Activated CD8-positive, alpha-beta memory T cell treated with anti-CD3 and anti-CD28 coated beads, Interleukin-2, amount 50 U/mL, for 48 hours (primary cell): ENCODE measurements around the gene RPH3AL.

Experiments used
- DNase-seq: peaks from one replicate; pipeline ENCODE4 v3.0.0-alpha.2; 2020

RPH3AL gene

DNA sequence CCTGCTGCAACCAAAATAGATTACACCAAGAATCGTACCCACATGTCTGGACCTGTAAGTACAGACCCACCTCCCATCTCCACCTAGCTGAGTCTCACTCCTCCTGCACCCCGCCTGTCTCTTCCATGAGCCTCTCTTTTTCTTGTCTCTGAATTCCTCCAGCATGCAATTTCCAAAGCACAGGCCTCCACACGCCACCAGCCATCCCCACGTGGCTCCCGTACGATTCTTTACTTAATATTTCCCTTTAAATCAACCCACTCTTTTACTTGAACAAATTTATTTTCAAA, 1.2 kb downstream of the RPH3AL start:
- DNase-seq = no peak

DNA sequence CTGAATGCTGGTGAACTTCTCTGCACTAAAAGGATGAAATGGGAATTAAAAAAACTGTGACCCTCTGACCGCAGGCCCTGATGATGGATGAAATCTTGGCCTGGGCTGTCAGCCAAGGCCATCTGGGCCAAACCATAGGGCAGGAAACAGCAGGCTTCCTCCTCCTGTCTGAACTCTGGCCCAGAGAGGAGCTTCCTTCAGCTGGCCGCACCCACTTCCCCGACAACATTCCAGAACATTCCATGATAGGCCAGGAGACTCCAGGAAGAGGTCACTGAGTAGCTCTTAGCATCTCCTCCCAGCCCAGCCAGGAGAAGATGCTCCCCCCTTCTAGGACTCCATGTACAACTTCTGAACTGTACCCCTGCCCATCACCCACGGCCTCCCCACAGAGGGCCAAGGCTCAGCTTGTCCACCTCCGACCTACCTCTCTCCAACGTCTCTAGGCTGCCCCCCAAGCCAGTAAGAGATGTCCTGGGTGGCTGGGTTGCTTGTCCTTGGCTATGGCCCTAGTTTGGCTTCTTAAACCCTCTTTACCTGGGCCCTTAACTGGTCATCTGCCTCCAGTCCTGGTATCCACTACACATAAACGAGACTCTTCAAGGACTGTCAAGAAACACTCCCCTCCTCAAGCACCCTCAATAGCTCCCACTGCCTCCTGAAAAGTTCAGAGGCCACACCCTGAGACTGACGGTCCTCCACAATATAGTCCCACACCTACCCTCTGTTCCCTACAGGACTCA, 1.7 kb downstream of the RPH3AL start:
- DNase-seq = no peak

DNA sequence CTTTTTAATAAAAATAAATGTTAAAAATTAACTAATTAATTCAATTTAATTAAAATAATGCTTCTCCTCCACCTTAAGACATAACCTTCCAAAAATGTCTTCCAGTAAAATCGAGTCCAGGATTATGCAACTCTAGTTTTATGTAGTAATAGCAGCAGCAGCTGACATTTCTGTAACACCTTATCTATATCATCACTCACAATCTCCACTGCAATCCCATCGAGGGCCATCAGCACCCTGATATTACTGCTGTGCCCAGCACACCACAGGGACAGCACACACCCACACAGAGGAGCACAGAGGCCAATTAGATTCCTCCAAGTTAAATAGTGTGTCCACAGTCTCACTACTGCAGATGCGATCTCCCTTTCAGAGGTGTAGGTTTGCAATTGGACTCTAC, 2.9 kb downstream of the RPH3AL start:
- DNase-seq = no peak

DNA sequence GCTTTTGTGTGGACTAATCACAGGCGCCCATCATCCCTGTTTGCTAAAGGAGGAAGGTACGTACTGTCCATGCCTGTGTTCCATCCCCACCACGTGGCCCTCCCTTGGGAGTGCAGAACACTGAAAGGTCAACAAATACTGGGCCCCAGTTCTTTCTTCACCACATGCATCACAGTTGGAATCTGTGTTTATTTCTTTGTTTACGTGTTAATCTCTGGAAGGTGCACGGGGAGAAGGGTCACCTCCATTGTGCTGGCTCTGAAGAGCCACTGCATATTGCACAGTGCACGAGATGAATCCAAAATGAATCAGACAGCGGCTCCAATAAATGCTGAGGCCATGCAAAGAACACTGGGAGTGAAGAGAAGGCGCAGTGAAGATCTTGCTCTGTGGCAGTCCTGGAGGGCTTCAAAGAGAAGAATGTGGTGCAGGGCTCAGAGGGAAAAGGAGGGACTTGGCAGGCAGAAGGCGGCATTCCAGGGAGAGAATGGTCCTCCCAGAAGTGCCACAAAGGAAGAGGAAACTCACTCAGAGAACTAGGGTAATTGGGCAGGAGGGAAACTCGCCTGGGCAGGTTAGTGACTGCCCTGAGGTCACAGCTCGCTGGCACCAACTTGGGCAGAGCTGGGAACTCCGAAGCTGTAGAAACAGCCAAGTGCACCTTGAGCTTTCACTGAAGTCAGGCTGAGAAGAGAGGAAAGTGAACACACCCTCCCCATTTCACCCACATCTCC, 3.7 kb downstream of the RPH3AL start:
- no peak for DNase-seq

DNA sequence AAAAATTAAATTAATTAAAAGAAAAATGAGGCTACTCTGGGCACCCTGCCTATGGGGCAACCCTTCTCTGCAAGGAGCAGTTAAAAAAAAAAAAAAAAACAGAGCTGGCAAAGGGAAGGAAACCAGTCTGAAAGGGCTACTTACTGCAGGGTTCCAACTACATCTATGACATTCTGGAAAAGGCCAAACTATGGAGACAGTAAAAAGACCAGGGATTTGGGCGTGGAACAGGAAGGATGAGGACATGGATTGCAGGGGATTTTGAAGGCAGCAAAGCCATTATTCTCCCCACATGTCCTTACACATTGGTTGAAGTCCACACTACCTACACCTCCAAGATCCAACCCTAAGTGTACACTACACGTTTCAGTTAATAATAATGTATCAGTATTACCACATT, 4.6 kb downstream of the RPH3AL start:
- DNase-seq = no peak

DNA sequence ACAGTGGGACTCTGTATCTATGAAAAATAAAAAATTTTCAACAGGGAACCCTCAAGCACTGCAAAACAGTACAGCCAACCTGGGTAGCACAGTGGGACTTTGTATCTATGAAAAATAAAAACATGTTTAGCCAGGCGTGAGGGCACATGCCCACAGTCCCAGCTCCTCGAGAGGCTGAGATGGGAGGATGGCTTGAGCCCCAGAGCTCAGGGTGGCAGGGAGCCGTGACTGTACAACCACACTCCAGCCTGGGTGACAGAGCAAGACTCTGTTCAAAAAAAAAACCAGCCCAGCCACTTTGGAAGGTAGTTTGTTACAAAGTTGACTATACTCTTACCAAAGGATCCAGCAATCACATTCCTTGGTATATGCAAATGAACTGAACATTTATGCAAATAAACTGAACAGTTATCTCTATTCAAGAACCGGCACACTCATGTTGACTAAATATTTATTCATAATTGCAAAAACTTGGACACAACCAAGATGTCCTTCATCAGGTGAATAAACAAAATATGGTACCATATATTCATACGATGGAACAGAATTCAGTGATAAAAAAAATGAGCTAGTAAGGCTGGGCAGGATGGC, 5.2 kb downstream of the RPH3AL start:
- no peak for DNase-seq

DNA sequence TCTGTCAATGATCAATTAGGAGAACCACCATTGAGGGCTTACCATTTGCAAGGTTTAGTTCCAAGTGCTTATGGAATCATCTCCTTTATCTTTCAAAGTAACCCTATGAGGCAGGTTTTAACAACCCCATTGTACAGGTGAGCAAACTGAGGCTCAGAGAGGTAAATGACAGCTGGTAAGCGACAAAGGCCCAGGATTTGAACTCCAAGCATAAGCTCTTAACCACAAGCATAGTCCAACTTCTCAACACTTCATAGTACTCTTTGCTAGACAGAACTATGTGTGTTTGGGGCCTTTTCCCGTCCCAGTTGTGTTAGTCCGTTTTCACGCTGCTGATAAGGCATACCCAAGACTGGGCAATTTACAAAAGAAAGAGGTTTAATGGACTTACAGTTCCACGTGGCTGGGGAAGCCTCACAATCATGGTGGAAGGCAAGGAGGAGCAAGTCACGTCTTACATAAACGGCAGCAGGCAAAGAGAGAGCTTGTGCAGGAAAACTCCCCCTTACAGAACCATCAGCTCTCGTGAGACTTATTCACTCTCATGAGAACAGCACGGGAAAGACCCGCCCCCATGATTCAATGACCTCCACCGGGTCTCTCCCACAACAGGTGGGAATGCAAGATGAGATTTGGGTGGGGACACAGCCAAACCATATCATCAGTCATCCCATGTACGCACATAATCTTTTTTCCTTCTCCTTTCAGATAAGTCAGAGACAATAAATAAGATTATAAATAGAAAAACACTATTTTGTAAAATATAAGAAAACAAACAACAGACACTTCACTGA, 6.4 kb downstream of the RPH3AL start:
- DNase-seq = no peak

DNA sequence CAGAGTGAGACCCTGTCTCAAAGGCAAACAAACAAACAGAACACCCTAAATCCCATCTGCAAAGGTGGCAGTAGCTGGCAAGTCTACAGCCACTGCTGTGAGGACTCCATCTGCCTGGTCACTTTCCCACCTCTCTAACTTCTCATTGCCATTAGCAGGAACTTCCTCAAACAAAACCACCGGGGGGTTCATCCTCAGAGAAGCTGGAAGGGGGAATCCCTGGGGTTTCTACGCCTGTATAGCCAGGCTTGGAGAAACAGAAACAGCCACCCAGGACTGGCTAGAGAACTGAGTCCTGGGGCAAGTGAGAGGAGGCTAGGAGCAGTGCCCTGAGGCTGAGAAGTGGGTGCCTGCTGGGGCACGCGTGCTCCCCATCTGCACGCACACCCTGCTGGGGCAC, 7.3 kb downstream of the RPH3AL start:
- DNase-seq = no peak

DNA sequence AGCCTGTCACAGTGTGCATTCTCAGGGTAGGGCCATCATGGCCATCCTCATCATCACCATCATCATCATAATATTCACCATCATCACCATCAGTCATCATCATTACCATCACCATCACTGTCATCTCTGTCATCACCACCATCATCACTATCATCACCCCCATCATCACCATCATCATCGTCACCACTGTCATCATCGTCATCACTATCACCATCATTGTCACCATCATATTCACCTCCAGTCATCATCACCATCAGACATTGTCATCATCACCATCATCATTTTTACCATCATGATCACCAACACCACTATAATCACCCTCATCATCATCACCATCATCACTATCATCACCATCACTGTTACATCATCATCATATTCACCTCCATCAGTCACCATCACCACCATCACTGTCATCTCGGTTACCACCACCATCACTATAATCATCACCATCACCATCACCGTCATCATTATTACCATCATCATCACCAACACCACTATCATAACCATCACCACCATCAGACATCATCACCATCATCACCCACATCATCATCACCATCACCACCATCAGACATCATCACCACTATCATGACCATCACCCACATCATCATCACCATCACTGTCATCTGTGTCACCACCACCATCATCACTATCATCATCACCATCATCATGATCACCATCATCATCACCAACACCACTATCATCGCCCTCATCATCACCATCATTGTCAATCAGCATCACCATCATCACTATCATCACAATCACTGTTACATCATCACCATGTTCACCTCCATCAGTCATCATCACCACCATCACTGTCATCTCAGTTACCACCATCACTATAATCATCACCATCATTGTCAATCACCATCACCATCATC, 8.5 kb downstream of the RPH3AL start:
- DNase-seq = no peak

DNA sequence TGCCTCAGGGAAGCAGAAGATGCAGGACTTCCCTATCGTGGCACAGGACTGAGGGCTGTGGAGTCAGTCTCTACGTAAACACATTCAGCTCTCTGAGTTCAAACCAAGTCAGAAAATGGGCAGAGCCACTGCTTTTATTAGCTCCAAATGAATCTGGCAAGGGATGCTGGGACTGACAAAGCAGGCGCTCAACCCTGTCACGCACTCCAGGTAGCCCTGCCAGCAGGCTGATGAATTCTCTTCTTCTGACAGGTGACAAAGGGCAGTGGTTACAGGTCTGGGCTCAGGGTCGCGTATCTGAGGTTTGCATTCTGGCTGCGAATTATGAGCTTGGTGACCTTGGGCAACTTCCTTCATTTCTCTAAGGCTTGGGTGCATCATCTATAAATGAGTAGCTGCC, 9.4 kb downstream of the RPH3AL start:
- DNase-seq = no peak

DNA sequence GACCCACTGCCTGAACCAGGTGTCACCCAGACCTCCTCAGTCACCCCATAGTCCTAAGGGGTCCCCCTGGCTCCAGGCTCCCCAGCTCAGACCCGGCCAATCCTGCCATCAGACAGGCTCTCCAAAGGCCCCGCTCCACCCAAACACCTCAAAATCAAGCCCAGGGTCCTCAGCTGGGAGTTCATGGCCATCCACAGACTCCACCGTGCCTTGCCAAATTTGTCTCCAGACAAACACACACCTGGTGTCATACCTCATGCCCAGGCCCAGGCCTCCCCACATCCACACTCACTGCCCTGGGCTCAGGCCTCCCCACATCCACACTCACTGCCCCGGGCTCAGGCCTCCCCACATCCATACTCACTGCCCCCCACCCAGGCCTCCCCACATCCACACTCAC, 12.5 kb downstream of the RPH3AL start:
- DNase-seq = no peak

DNA sequence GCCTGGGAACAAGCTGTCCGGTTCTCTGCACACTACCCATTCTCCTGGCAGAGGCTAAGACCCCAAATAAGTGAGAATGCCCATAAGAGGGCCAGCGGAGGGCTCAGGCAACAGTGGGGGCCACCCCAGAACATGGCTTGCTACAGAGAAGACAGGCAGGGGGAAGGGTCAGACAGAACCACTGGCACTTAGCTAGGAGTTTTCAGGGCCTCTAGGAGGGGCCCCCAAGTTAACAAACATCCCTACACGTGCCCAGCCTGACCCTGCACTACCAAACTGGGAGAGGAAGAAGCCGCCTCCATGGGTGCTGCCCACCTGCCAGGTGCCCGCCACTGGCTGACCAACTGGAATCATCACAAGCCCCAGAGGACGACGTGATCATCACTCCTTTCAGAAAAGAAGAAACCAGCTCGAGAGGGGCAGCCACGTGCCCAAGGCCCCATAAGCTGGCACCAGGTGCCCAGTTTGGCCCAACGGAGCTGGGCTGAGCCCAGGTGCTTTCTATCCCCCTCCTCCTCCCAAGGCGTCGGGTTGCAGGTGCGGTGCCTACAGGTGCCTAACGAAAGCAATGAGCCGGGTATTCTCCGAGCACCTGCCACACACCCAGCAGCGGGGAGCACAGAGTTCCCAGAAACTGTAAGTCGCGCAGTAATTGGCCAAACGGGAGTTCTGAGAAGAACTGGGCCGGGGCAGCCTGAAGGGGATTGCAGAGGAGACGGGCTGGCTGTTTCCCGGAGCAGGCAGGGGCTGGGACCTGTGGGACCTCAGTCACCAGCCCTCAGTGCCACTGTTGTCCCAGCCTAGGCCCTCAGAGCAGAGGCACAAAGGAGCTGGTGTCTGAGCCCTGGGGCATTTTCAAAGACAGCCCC, 13.2 kb downstream of the RPH3AL start:
- no peak for DNase-seq

DNA sequence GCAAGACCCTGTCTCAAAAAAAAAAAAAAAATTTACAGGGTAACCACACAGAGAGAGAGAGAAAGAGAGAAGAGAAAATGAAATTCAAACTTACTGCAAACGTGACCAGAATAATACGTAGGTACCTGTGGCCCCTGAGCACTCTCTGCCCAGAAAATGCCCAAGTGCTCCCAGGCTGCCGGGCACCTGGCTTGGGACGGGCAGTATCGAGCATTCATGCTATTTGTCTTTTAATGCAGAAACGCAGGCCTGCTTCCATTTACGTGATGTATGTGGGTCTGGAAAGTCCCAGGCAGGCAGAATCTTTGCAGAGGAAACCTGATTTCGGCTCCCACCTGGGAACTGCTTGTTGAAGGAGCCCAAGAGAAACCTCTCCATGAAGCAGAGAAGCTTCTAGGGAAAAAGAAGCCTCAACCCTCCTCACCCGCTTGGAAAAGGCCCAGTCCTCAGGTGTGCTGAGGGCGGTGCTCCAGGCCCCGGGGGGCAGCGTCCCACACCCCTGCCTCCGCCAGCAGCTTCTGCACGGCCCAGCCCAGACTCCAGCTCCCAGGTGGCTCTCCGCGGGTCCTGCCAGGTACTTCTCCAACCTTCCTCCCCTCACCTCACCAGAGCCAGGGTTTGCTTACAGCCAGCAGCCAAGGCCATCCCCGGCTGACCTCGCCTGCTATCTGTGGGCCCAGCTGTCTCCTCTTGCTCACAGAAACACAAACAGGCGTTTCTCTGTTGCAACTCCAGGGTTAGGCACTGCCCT, 14.0 kb downstream of the RPH3AL start:
- DNase-seq = no peak

DNA sequence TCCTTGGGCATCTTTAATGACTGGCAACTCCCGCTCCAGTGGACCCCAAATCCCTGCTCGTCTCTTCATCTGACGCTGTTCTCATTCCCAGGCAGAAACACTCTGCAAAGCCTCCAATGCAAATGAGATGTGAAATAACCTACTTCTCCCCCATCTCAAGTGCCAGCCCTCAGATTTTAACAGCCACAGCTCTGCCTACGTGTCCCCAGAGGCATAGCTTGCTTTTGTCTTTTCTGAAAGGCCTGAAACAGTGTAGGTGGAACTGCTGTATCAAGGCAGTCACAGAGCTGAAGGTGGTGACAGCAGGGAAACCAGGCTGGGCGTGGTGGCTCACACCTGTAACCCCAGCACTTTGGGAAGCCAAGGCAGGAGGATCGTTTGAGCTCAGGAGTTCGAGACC, 14.7 kb downstream of the RPH3AL start:
- no peak for DNase-seq

DNA sequence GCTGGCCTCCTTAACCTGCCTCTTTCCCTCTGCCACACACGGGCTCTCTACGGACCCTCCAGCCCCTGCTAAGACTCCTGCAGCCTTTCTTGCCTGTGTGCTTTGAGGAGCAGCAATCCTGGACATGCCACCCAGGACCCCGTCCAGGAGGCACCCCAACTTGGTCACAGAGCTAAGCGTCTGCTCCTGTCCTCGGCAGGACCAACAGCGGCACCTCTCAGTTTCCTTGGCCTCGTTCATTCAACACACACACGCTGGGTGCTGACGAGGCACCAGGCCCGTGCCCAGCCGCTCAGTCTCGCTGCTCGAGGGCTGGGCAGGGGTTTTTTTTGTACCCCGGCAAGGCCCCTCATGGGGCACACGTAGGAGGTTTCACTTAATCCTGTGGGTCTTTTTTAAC, 15.2 kb downstream of the RPH3AL start:
- DNase-seq = no peak

DNA sequence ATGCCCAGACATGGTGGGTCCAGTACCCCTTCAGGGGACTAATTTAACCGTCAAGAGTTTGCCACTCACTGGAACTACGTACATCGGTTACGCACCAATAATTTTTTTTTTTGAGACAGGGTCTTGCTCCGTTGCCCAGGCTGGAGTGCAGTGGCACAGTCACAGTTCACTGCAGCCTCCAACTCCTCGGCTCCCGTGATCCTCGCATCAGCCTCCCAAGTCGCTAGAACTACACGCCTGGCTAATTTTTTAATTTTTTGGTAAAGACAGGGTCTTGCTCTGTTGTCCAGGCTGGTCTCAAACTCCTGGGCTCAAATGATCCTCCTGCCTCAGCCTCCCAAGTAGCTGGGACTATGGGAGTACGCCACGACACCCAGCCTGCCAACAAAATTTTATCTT, 15.6 kb downstream of the RPH3AL start:
- DNase-seq = no peak

DNA sequence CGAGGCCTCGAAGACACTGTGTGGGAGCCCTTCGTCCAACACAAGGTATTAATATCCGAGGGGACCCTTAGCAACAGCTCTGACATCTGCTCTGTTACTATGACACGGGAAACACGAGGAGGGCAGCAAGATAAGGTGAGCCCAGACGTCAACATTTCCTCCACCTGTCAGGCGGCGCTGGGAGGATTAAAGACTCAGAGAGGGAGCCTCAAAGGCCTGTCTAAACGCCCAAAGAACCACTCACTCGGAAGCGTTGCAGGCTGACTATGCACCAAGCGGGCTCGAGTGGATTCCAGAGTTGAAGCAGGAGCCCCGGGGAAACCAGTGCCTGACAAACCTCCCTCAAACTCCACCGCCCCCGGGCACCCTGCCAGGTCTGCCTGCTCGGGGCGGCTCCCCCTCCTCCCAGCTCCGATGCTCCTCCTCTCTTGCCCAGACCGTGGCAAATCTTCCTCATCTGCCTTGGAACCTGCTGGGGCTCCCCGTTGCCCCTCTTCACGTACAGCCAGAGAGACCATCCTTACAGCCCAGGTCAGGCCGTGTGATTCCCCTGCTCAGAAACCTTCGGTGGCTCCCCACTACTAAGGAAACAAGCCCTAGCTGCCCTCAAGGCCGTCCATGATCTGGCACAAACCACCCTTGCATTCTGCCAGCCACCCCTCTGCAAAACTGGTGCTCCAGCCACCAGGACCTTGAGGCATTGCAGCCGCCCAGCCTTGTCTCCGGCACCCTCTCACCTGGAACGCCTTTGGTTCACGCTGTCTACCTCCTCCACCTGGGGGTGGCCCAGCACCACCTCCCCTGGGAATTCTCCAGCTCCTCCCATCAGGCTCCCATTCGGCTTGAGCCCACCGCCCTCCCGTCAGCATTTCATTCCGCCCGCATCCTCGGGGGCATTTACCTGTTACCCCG, 16.2 kb downstream of the RPH3AL start:
- DNase-seq = peak; percentile 64

DNA sequence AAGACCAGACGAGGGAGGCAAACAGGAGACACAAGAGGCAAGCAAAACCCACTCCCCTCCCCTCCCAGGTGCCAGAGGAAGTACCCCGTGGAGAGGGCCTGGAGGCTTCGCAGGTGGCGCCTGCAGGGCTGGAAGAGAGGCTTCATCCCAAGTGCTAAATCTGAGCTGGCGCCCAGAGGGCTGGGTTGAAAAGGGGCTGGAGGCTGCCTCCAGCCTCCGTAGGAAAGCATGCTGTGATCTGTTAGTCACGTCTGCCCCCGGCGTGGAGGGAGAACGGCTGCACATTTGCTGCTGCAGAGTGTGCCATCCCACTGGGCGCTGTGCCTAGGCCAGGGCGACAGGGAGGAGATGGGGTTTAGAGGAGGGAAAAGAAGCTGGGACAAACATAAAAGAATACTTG, 16.9 kb downstream of the RPH3AL start:
- no peak for DNase-seq

DNA sequence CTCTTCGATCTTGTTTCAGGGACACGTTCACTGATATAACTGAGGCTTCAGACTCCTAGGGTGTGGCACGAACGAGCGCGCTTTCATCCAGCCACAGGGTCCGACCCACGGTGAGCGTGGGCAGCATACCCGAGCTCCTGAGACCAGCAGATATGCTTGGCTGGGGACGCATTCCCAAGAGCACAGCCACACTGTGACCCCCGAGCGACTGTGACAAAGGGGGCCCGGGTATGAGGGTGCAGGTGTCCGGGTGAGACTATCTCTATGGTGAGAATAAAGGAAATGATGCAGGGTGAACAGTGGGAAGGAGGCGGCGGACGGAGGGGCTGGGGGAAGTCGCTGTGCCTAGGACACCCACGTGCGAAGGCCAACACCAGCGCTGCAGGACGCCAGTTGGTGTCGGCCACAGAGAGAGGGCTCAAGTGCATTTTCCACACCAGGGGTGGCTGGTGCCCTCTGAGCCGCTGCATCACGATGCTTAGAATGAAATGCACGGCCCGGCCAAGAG, 17.6 kb downstream of the RPH3AL start:
- DNase-seq = no peak
